HG03521 (cell line): ENCODE data around the gene UBL3.

Experiments
- ATAC-seq: cut with Tn5 transposase; IDR thresholded peaks from one replicate; pipeline ENCODE4 v1.9.1; 2021; ENCODE audit warnings: mild to moderate bottlenecking, moderate library complexity; ENCODE audit not compliant: unreplicated experiment

Gene UBL3, protein sequence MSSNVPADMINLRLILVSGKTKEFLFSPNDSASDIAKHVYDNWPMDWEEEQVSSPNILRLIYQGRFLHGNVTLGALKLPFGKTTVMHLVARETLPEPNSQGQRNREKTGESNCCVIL

GRCh38 chr13:29850213-29850898, at the start of gene UBL3:
Gene UBL3, minus strand, starts transcription at chr13:29850617. Its CDS starts 1,079 bp downstream, at chr13:29849538.
- ATAC-seq: peak; percentile 89

GRCh38 chr13:29897102-29897501, 46.7 kb upstream of the UBL3 start:
- no peak for ATAC-seq

DNA sequence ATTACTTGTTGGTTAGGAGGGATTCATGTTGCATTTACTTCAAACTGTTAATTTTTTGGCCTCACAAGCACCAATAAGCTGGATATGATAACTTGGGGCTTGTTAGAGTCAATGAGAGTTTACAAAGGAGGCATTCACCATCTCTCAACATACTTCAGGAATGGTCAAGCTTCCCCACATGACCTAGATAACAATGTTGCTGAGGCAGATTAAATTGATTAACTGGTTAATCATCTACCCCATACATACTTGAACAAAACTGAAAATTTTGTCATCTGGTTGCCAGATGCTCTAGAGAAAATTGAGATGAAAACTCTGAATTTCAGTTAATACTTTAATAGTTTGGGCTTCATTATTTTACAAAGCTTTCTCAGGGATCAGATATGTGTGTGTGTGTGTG, 43.0 kb upstream of the UBL3 start:
- ATAC-seq: no peak

- no peak for ATAC-seq
These were observed 41.7 kb upstream of the UBL3 start for GRCh38 chr13:29892151-29892550.

DNA sequence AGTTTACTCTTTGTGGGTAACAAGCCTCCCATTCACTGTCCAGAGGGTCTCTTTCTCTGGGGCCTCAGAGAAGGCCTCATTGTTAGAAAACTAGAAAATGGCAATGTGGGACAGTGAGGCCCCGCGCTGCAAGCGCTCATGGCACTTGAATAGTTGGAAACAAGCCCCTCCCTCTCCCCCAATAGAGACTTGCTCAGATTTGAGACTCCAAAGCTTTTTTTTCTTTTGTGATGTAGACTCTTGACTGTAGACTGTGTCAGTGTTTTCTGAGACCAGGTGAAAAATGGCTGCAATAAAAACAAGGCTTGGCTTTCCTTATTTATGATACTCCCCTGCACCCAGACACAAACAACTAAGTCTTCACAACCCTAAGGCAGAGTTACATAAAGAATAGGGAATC, 38.7 kb upstream of the UBL3 start:
- ATAC-seq: no peak

DNA sequence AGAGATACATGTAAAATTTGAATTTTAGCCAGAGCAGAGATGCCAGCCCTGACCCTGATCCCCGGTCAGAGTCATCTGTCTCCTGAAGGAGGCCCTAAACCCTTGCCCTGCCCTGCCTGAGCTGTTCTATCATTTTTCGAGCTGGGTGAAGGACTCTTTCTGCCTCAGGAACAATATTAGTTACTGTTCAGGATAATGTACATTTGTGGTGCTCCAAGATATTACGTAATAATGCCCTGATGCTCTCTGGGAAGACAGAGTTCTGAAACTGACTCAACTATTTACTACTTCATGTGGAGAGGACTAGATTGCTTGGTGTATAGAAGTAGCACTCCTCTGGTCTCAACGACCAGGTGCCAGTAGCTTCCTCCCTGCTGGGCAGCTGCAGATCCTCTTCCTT, 37.9 kb upstream of the UBL3 start:
- no peak for ATAC-seq

DNA sequence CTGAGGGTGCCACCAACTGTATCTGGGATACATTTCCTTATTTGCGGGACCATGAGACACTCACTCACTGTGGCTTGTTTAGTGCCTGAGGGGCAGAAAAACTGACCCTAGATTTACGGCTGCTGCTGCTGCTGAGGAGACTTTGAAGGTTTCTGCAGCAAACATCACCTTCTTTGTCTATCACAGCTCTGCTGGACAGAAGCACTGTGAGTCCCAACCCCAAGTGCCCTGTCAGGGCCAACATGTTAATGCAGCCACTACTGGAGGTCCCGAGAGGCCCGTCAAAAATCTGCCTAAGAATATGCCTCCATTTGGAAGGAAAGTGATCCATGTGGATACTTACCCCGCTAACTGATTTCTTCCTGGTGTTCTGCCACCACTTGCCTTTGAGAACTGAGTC, 37.3 kb upstream of the UBL3 start:
- ATAC-seq: no peak

GRCh38 chr13:29887030-29887557, 36.7 kb upstream of the UBL3 start:
- ATAC-seq: no peak

DNA sequence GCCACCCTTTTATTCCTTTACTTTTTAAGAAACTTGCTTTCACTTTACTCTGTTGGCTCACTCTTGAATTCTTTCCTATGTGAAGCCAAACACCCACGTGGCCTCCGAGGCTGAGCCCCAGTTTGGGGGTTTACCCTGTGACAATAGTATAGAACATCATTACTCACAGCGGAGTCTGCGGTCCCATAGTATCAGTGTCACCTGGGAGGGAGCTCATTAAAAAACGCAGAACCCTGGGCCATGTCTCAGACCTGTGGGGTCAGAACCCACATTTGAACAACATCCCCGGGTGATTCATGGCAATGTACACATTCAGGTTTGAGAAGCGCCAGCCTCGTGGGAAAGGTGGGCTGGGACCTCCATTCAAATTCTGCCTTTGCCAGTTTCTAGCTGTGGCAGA, 36.0 kb upstream of the UBL3 start:
- ATAC-seq: no peak

DNA sequence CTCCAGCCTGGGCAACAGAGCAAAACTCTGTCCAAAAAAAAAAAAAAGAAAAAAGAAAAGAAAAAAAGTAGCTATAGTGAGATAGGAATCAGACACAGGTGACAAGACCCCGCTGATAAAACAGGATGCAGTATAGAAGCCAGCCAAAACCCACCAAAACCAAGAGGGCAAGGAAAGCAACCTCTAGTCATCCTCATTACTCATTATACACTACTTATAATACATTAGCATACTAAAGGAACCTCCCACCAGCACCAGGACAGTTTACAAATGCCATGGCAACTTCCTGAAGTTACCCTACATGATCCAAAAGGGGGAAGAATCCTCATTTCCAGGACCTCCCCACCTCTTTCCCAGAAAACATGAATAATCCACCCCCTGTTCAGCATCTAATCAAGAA, 35.6 kb upstream of the UBL3 start:
- no peak for ATAC-seq

DNA sequence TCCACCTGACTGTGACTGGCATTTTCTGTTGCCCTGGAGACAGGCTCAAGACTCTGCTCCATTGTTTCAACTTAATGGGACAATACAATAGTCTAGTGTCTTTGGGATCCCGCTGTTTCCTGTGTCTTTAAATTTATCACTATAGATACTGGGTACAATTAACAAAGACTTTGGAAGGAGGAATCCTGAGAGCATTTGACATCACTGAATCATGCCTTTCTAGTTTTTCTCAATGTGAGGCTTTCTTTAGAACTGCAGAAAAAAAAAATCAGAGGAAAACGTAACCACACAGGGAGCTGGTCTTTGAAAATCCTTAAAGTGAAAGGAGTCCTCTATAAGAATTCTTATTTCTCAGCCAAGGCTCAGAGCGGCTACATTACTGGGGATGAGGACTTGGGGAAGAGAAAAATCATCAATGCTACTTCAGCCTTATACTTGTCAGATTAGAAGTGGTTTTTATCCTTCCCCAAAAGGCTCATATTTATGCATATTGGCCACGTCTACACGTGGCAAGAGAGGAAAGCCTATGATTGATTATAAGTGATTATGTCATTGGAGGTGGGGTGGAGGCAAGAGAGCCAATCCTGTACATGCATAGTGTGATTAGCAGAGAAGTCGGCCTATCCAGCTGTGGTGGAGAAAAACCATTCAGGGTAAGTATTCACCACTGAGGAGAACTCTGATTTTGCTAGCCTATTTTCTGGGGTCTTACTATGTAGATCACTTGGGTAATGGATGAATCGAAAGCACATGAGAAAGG, 34.4 kb upstream of the UBL3 start:
- ATAC-seq: no peak

- ATAC-seq: no peak
These were observed 33.6 kb upstream of the UBL3 start for GRCh38 chr13:29883941-29884518.

- no peak for ATAC-seq
These were observed 31.7 kb upstream of the UBL3 start for GRCh38 chr13:29882076-29882475.

- ATAC-seq: no peak
These were observed 27.7 kb upstream of the UBL3 start for GRCh38 chr13:29878101-29878500.

DNA sequence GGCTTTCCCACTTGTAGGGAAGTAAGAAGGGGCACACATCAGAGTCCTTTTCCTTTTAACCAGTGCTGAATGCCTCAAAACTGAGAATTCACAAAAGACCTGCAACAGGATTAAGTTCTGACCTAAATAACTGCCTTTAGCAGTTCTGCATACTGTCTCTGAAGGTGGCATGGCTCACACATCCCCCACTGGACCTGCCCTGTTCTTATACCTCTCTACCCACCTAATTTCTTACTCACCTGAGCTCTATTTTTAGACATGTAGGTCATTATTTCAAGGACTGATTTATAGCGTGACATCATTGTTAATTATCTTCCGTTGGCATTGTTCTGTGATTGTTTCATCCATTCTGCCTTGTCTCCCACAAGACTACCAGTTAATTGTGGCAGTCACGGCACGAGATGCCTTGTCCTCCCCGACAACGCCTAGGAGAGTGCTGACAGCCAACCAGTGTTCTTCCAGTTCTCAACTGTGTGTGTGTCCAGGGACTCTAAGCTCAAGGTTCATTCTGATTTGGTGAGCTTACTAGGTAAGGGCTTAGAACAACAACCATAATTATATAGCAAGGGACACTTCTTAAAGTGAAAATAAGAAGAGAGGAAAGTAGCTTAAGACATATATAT, 27.1 kb upstream of the UBL3 start:
- ATAC-seq: no peak

DNA sequence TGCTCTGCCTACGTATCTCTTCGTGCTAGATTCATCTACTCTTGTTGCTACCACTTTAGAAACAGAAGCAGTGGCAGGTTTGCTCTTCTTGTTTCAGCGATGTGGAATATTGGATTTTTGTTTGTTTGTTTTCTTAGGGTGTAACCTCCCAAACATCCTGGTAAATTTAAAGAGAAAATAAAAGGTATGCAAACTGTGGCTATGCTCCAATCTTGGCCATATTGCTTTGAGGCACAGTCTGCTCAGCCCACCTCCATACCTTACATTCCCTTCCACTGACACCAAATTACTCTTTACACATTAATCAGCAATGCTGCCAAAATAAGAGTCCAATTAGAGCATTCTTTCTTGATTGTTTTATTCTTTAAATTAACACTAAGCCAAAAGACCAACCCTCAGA, 25.2 kb upstream of the UBL3 start:
- ATAC-seq: no peak

GRCh38 chr13:29868581-29868980, 18.2 kb upstream of the UBL3 start:
- no peak for ATAC-seq

- ATAC-seq: no peak
These were observed 15.5 kb upstream of the UBL3 start for GRCh38 chr13:29865934-29866333.

DNA sequence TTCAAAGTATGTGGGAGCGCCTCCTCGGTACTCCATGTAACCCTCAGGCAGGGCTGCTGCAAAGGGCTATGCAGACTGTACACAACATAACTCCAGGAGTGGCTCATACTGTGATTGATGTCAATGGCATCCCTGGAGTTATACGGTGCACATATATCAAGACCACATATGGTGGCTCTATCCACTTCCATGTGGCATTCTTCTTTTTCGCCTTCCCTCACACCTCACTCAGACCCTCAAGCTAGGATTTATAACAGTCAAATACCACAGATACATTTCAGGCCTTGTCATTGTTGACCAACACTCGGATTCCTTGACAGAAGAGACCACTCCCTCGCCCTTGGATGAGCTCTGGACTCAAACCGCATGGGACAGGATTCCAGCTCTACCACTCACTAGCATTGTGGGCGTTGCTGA, 11.3 kb upstream of the UBL3 start:
- ATAC-seq: no peak

GRCh38 chr13:29859971-29860370, 9.6 kb upstream of the UBL3 start:
- ATAC-seq: no peak

GRCh38 chr13:29858667-29859066, 8.2 kb upstream of the UBL3 start:
- ATAC-seq: no peak
